Measurements from ENCODE around the gene AGPAT4.
A peak's percentile ranks its signal among the peaks of the same experiment; 100 is the strongest.

Gene AGPAT4

GRCh38 chr6:161270116-161270515 lies 3.7 kb downstream of the AGPAT4 start:
- DNase-seq (ENCODE audit: low spot score), result no peak
- H3K27ac ChIP-seq, result no peak overlapping the region
- TF ChIP-seq, protein P1, sequence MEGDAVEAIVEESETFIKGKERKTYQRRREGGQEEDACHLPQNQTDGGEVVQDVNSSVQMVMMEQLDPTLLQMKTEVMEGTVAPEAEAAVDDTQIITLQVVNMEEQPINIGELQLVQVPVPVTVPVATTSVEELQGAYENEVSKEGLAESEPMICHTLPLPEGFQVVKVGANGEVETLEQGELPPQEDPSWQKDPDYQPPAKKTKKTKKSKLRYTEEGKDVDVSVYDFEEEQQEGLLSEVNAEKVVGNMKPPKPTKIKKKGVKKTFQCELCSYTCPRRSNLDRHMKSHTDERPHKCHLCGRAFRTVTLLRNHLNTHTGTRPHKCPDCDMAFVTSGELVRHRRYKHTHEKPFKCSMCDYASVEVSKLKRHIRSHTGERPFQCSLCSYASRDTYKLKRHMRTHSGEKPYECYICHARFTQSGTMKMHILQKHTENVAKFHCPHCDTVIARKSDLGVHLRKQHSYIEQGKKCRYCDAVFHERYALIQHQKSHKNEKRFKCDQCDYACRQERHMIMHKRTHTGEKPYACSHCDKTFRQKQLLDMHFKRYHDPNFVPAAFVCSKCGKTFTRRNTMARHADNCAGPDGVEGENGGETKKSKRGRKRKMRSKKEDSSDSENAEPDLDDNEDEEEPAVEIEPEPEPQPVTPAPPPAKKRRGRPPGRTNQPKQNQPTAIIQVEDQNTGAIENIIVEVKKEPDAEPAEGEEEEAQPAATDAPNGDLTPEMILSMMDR (IDR thresholded peaks at IDR 0.05), result no peak
- H3K4me3 ChIP-seq, result no peak overlapping the region

- no peak overlapping the region for H3K27ac ChIP-seq
- no peak overlapping the region for H3K4me3 ChIP-seq
- no peak for DNase-seq (ENCODE audit: low spot score)
- TF ChIP-seq, protein P1 (IDR thresholded peaks at IDR 0.05), result no peak
These were observed 4.6 kb downstream of the AGPAT4 start for GRCh38 chr6:161269310-161269709.

- no peak for DNase-seq (ENCODE audit: low spot score)
- H3K27ac ChIP-seq, result no peak overlapping the region
- no peak overlapping the region for H3K4me3 ChIP-seq
- TF ChIP-seq, protein P1 (IDR thresholded peaks at IDR 0.05), result no peak
These were observed 5.2 kb downstream of the AGPAT4 start for GRCh38 chr6:161268531-161269210.

DNA sequence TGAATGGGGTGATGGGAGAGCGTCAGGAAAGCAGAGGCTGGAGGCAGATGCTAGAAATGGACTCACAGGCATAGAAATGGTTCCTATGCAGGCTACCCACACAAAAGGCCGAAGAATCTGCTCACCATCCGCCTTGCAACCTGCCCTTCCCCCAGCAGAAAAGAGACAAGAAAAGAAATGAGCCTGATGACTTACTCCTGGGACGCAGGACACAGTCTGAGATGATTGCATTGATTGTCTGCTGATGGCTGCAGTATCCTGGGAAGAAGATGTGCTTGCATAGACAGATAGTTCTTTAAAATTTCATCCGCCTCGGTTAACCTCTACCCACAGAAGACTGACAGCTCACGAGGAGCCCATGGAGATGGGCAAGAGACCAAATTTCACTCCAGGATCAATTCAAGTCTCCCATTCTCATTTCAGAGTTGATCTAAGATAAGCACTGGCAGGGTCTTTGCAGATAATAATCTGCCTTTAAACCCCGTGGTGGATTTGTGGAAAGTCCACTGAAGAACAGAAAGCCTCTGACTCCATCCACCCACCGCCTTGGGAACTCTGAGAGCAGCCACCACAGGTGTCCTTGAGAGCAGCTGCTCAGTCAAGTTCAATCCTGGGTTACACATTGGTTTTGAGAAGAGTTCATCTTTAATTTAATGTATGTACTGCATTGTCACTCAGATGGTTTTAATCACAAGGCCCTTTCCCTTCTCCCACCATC lies 7.2 kb downstream of the AGPAT4 start:
- no peak overlapping the region for H3K27ac ChIP-seq
- no peak overlapping the region for H3K4me3 ChIP-seq
- TF ChIP-seq, protein P1 (IDR thresholded peaks at IDR 0.05), result no peak
- no peak for DNase-seq (ENCODE audit: low spot score)

GRCh38 chr6:161265975-161266374 lies 7.9 kb downstream of the AGPAT4 start:
- no peak for DNase-seq (ENCODE audit: low spot score)
- Histone ChIP-seq H3K4me3 (no peak overlapping the region), H3K27ac (no peak overlapping the region)
- TF ChIP-seq, protein P1 (IDR thresholded peaks at IDR 0.05), result no peak

DNA sequence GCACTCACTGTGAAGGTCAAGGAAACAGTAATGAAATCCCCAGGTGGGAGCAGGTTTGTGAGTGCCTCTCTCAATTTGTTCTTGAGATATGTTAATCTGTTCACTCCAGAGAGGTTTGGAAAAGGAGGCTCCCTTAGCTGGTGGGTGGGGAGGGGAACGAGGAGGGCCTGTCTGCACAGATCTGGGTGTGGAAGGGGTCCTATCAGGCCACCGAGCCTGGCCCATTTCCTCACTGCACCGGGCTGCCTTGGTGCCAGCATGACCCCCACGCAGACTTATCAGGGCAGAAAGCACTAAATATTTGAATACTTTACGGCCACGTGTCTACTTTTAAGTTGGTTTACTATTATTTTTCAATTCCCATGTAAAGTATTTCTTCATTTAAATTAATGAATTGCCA lies 8.3 kb downstream of the AGPAT4 start:
- no peak overlapping the region for H3K4me3 ChIP-seq
- no peak overlapping the region for H3K27ac ChIP-seq
- TF ChIP-seq, protein P1 (IDR thresholded peaks at IDR 0.05), result no peak
- DNase-seq (ENCODE audit: low spot score), result peak; percentile 35

DNA sequence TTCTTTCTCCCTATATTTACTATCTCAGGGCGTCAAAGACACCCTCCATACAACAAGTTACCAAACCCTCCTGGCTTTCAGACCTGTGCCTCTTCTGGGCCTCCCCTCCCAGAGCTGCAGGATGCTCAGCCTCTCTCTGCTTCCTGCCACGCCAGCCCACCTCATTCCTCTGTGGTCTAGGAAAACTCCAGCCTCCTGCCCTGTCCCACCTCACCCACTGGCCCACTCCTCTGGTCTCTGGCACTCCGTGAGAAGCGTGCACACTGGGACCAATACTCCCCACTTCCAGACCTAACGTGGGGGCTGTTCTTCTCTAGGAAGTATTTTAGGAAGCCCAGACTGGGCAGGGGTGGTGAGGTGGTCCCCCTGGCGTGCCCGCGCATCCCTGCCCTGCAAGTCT lies 9.7 kb downstream of the AGPAT4 start:
- DNase-seq (ENCODE audit: low spot score), result no peak
- Histone ChIP-seq H3K27ac (no peak overlapping the region), H3K4me3 (no peak overlapping the region)
- TF ChIP-seq, protein P1 (IDR thresholded peaks at IDR 0.05), result no peak

Measured in coronary artery (tissue), 2 donors.